IMR-90 (cell line): ENCODE measurements around the gene DGKB. TPM values are rescaled to one million over a fixed set of nuclear protein-coding genes. Genes with fewer than 3 reads are reported as not detected.

Experiments used
- ATAC-seq: fragments of 200-7000 bp; cut with Tn5 transposase; 2 replicates; pipeline ENCODE4 v1.9.1; 2020; ENCODE audit warnings: low read depth, mild to moderate bottlenecking, moderate library complexity
- BruUV-seq: library from RNA; stranded (reverse); fragments of 400-500 nt; replicated peaks from 2 replicates; lab custom pipeline; 2021; lab: Mats Ljungman, UMichigan
- CTCF ChIA-PET: fragments of 300-600 bp; formaldehyde crosslinking; extraction: SDS; loops from one replicate; lab custom pipeline; 2021; ENCODE audit warnings: antibody characterized with exemption; lab: Yijun Ruan, JAX
- POLR2A ChIA-PET: fragments of 300-600 bp; sonication (Branson Sonifier 250); formaldehyde crosslinking; loops from one replicate; lab custom pipeline; 2022; ENCODE audit warnings: antibody characterized with exemption; ENCODE audit not compliant: unreplicated experiment; lab: Charles Lee
- DNase-seq: peaks from one replicate; pipeline ENCODE4 v3.0.0; 2013
- H2AFZ ChIP-seq: replicated peaks from 2 replicates; pipeline ENCODE3; 2013; ENCODE audit warnings: low read length, mild to moderate bottlenecking; ENCODE audit not compliant: poor library complexity
- H2AK5ac ChIP-seq: 2 replicates; pipeline ENCODE4 v1.6.1; 2013; ENCODE audit warnings: low read depth, low read length, inconsistent platforms
- H2AK9ac ChIP-seq: replicated peaks from 2 replicates; pipeline ENCODE3; 2013; ENCODE audit warnings: mild to moderate bottlenecking, low read depth, low read length, moderate library complexity; ENCODE audit not compliant: poor library complexity
- H2BK120ac ChIP-seq: 2 replicates; pipeline ENCODE4 v1.6.1; 2013; ENCODE audit warnings: low read depth, low read length, inconsistent platforms
- H2BK15ac ChIP-seq: 3 replicates; pipeline ENCODE4 v1.6.1; 2013; ENCODE audit warnings: low read depth, low read length, inconsistent platforms
- H2BK20ac ChIP-seq: 2 replicates; pipeline ENCODE4 v1.6.1; 2013; ENCODE audit warnings: low read depth, mild to moderate bottlenecking, inconsistent platforms, low read length, moderate library complexity
- H2BK5ac ChIP-seq: 2 replicates; pipeline ENCODE4 v1.6.1; 2013; ENCODE audit warnings: mild to moderate bottlenecking, low read depth, low read length, inconsistent platforms; ENCODE audit not compliant: poor library complexity, severe bottlenecking
- H3K14ac ChIP-seq: replicated peaks from 2 replicates; pipeline ENCODE4 v1.6.1; 2013; ENCODE audit warnings: low read depth, low read length, inconsistent platforms
- H3K18ac ChIP-seq: 2 replicates; pipeline ENCODE4 v1.6.1; 2013; ENCODE audit warnings: low read depth, low read length, control low read depth
- H3K23ac ChIP-seq: 2 replicates; pipeline ENCODE4 v1.6.1; 2013; ENCODE audit warnings: low read depth, low read length, inconsistent platforms
- H3K27ac ChIP-seq: 2 replicates; pipeline ENCODE4 v1.5.1; 2013; ENCODE audit warnings: mild to moderate bottlenecking, control low read depth, low read length; ENCODE audit not compliant: insufficient read depth
- H3K27me3 ChIP-seq: 2 replicates; pipeline ENCODE4 v1.6.1; 2013; ENCODE audit warnings: low read length; ENCODE audit not compliant: control insufficient read depth, insufficient read depth
- H3K36me3 ChIP-seq: 2 replicates; pipeline ENCODE4 v1.6.1; 2013; ENCODE audit warnings: low read length, mixed read lengths; ENCODE audit not compliant: control insufficient read depth, insufficient read depth
- H3K4ac ChIP-seq: 2 replicates; pipeline ENCODE4 v1.6.1; 2013; ENCODE audit warnings: low read depth, low read length, inconsistent platforms
- H3K4me1 ChIP-seq: 2 replicates; pipeline ENCODE4 v1.6.1; 2013; ENCODE audit warnings: low read length, mixed read lengths; ENCODE audit not compliant: control insufficient read depth, insufficient read depth
- H3K4me2 ChIP-seq: 2 replicates; pipeline ENCODE4 v1.6.1; 2013; ENCODE audit warnings: low read depth, mild to moderate bottlenecking, control low read depth, low read length, moderate library complexity
- H3K4me3 ChIP-seq: 2 replicates; pipeline ENCODE4 v1.5.1; 2013; ENCODE audit warnings: low read depth, mild to moderate bottlenecking, control low read depth, low read length, moderate library complexity; ENCODE audit not compliant: insufficient read depth
- H3K56ac ChIP-seq: 2 replicates; pipeline ENCODE4 v1.6.1; 2013; ENCODE audit warnings: low read length, inconsistent platforms; ENCODE audit not compliant: insufficient read depth; ENCODE audit errors: extremely low read depth
- H3K79me1 ChIP-seq, 2 experiments: 2 replicates each; pipeline ENCODE4 v1.6.1; 2013; ENCODE audit warnings: low read length in 2 of 2, inconsistent platforms in 1 of 2, low read depth in 1 of 2
- H3K9ac ChIP-seq: 2 replicates; pipeline ENCODE4 v1.6.1; 2013; ENCODE audit warnings: low read depth, low read length, control low read depth
- H3K9me1 ChIP-seq: 2 replicates; pipeline ENCODE4 v1.6.1; 2013; ENCODE audit warnings: low read length, inconsistent platforms; ENCODE audit not compliant: insufficient read depth
- H3K9me3 ChIP-seq: 2 replicates; pipeline ENCODE4 v1.6.1; 2013; ENCODE audit warnings: low read length; ENCODE audit not compliant: control insufficient read depth, insufficient read depth
- H4K20me1 ChIP-seq: 2 replicates; pipeline ENCODE4 v1.6.1; 2013; ENCODE audit warnings: low read length, inconsistent platforms; ENCODE audit not compliant: insufficient read depth
- H4K5ac ChIP-seq: 2 replicates; pipeline ENCODE4 v1.6.1; 2013; ENCODE audit warnings: mild to moderate bottlenecking, low read depth, low read length, control low read depth
- H4K8ac ChIP-seq, 2 experiments: 2 replicates each; pipeline ENCODE4 v1.6.1; 2013; ENCODE audit warnings: low read depth in 2 of 2, low read length in 2 of 2, control low read depth in 1 of 2, inconsistent platforms in 1 of 2
- H4K91ac ChIP-seq: 2 replicates; pipeline ENCODE4 v1.6.1; 2013; ENCODE audit warnings: low read depth, low read length, inconsistent platforms; ENCODE audit not compliant: insufficient read depth
- RCOR1 ChIP-seq: IDR thresholded peaks from 2 replicates; pipeline ENCODE4 v1.6.1; 2012; ENCODE audit warnings: mild to moderate bottlenecking, low read length, improper control_type of control experiment; ENCODE audit not compliant: insufficient replicate concordance
- WGBS, 2 experiments: methylation state at CpG; one replicate each; pipeline versions ENCODE4 v1.1.5 to v1.1.7; 2013; ENCODE audit warnings: missing lambda C conversion rate in 2 of 2; ENCODE audit not compliant: insufficient read length in 1 of 2; ENCODE audit errors: extremely low coverage in 2 of 2; 5-methylcytosine and 5-hydroxymethylcytosine counted together
- dilution Hi-C: fragments of 300-500 bp; cut with HindIII; formaldehyde crosslinking; loops from one replicate; pipeline ENCODE4 v1.14.3; 2018; ENCODE audit warnings: low sequenced_read_pairs; ENCODE audit not compliant: unreplicated experiment
- in situ Hi-C: fragments of 300-500 bp; cut with MboI; formaldehyde crosslinking; loops from 3 replicates; pipeline ENCODE4 v1.14.3; 2019; ENCODE audit warnings: low sequenced_read_pairs, inconsistent platforms, mixed read lengths
- intact Hi-C: fragments of 100-400 bp; cut with micrococcal nuclease; formaldehyde crosslinking; loops from 2 replicates; pipeline ENCODE4 v1.10.0; 2022
- polyA plus RNA-seq, 3 experiments: library from polyadenylated mRNA; depleted of rRNA; stranded (reverse); fragments of >200 nt; gene quantifications; 2 replicates each; pipeline ENCODE4 v1.2.3, GENCODE V29; 2012; ENCODE audit warnings: low replicate concordance in 1 of 3
- total RNA-seq: library from RNA; depleted of rRNA; stranded (reverse); fragments of >200 nt; gene quantifications from 2 replicates; pipeline ENCODE4 v1.2.3, GENCODE V29; 2012

DGKB gene
- total and polyA plus RNA-seq, 2 of the 4 experiments (the other 2 are of a cell fraction) = not detected

GRCh38 chr7:14754631-14755030, 147.9 kb downstream of the DGKB start:
- Histone ChIP-seq H3K79me1 (no peaks in the 10 kb centered on the region), H3K4me1 (no peaks in the 10 kb centered on the region), H2BK20ac (no peak overlapping the region), H3K4me2 (no peak overlapping the region), H3K4me3 (no peak overlapping the region), H2BK5ac (no peak overlapping the region), H3K18ac (no peak overlapping the region), H3K56ac (no peak overlapping the region), H3K9me1 (no peaks in the 10 kb centered on the region), H3K14ac (no peak overlapping the region), H2AK5ac (no peak overlapping the region), H4K91ac (no peak overlapping the region), H2AK9ac (no peak overlapping the region), H2AFZ (no peak overlapping the region), H4K5ac (no peak overlapping the region), H3K27me3 (no peaks in the 10 kb centered on the region), H3K23ac (no peak overlapping the region), H3K27ac (no peak overlapping the region), H2BK120ac (no peak overlapping the region), H3K9me3 (no peaks in the 10 kb centered on the region), H4K8ac (no peak overlapping the region), H2BK15ac (no peak overlapping the region), H4K20me1 (no peaks in the 10 kb centered on the region), H3K4ac (no peak overlapping the region), H3K36me3 (no peaks in the 10 kb centered on the region), H3K9ac (no peak overlapping the region)
- intact Hi-C loops = no loop called here
- DNase-seq = peak; percentile 62
- no CpG with 5 or more reads among the region's 1 CpG for WGBS, 2 experiments
- TF ChIP-seq RCOR1 = no peak
- ATAC-seq = peak; percentile 65
- in situ Hi-C loops = no loop called here
- ChIA-PET CTCF (no interaction called here), POLR2A (no interaction called here)
- BruUV-seq = no TSS peak
- dilution Hi-C loops = no loop called here
